Fibroblast of pulmonary artery (primary cell): ENCODE results near the gene MEF2B.
"Not testable (repeated sequence)": the region's sequence is repeated elsewhere in the genome, so short reads cannot be mapped to it uniquely, and the experiment has no call there.

ENCODE experiments used
- DNase-seq: peaks from one replicate; pipeline ENCODE4 v3.0.0-alpha.2; 2010; ENCODE audit warnings: low read depth
- H3K4me3 ChIP-seq: replicated peaks from 2 replicates; pipeline ENCODE4 v1.5.1; 2011; ENCODE audit warnings: low read depth, mild to moderate bottlenecking, control low read depth, low read length, moderate library complexity
- TF ChIP-seq, protein P1 (sequence below): IDR thresholded peaks from 2 replicates; pipeline ENCODE4 v1.5.1; 2011; ENCODE audit warnings: mild to moderate bottlenecking, control low read depth, low read length, inconsistent platforms; ENCODE audit errors: missing control alignments

MEF2B gene

GRCh38 chr19:19154768-19155494, 15.1 kb downstream of the MEF2B start:
- TF ChIP-seq, protein P1, sequence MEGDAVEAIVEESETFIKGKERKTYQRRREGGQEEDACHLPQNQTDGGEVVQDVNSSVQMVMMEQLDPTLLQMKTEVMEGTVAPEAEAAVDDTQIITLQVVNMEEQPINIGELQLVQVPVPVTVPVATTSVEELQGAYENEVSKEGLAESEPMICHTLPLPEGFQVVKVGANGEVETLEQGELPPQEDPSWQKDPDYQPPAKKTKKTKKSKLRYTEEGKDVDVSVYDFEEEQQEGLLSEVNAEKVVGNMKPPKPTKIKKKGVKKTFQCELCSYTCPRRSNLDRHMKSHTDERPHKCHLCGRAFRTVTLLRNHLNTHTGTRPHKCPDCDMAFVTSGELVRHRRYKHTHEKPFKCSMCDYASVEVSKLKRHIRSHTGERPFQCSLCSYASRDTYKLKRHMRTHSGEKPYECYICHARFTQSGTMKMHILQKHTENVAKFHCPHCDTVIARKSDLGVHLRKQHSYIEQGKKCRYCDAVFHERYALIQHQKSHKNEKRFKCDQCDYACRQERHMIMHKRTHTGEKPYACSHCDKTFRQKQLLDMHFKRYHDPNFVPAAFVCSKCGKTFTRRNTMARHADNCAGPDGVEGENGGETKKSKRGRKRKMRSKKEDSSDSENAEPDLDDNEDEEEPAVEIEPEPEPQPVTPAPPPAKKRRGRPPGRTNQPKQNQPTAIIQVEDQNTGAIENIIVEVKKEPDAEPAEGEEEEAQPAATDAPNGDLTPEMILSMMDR = no peak
- DNase-seq = no peak
- H3K4me3 ChIP-seq = no peak overlapping the region

- DNase-seq = no peak
- TF ChIP-seq, protein P1 = no peak
- no peak overlapping the region for H3K4me3 ChIP-seq
These were observed 17.2 kb downstream of the MEF2B start for GRCh38 chr19:19152668-19153384.

GRCh38 chr19:19151418-19151817, 18.6 kb downstream of the MEF2B start:
- TF ChIP-seq, protein P1 = no peak
- H3K4me3 ChIP-seq = no peak overlapping the region

GRCh38 chr19:19149435-19149834, 20.6 kb downstream of the MEF2B start:
- no peak for DNase-seq
- TF ChIP-seq, protein P1 = no peak
- H3K4me3 ChIP-seq = no peak overlapping the region

More at GRCh38 chr19:19151418-19151817, 18.6 kb downstream of the MEF2B start:
- DNase-seq = no peak

DNA sequence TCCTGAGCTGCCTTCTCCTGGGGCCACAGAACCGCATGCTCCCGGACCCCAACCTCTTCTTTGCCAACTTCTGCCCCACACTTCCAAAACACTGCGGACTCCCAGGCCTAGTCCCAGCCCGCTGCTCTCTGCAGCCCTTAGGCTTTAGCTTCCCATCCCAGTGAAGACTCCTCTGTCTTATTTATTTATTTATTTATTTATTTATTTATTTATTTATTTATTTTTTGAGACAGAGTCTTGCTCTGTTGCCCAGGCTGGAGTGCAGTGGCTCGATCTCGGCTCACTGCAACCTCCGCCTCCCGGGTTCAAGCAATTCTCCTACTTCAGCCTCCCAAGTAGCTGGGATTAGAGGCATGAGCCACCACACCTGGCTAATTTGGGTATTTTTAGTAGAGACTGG, 21.6 kb downstream of the MEF2B start:
- not testable (repeated sequence) for H3K4me3 ChIP-seq, DNase-seq

GRCh38 chr19:19147344-19147743, 22.7 kb downstream of the MEF2B start:
- TF ChIP-seq, protein P1 = no peak

DNA sequence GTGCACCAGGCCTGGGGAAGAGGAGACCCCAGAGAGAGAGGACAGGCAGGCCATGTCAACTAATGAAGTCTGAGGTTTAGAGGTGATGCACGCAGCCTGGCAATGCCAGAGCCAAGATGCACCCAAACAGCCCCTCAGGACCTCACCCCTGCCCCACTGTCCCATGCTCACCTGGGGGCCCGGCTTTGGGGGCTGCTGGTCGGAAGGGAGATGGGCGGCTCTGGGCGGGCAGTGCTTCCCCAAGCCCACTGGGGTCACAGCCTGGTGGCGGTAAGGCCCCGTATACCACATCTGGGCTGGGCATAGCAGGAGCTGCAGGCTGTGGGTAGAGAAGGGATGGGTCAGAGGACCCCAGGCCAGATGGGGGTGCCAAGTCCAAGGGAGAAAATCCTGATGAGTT, 23.2 kb downstream of the MEF2B start:
- no peak overlapping the region for H3K4me3 ChIP-seq
- TF ChIP-seq, protein P1 = no peak
- no peak for DNase-seq

More at GRCh38 chr19:19147344-19147743, 22.7 kb downstream of the MEF2B start:
- no peak overlapping the region for H3K4me3 ChIP-seq
- DNase-seq = no peak
